GM19240 (cell line): ENCODE measurements around the gene CNGB1.

ENCODE experiments used
- DNase-seq: peaks from one replicate; pipeline ENCODE4 v3.0.0; 2011; ENCODE audit warnings: low spot score; ENCODE audit not compliant: insufficient read length

Gene CNGB1

DNA sequence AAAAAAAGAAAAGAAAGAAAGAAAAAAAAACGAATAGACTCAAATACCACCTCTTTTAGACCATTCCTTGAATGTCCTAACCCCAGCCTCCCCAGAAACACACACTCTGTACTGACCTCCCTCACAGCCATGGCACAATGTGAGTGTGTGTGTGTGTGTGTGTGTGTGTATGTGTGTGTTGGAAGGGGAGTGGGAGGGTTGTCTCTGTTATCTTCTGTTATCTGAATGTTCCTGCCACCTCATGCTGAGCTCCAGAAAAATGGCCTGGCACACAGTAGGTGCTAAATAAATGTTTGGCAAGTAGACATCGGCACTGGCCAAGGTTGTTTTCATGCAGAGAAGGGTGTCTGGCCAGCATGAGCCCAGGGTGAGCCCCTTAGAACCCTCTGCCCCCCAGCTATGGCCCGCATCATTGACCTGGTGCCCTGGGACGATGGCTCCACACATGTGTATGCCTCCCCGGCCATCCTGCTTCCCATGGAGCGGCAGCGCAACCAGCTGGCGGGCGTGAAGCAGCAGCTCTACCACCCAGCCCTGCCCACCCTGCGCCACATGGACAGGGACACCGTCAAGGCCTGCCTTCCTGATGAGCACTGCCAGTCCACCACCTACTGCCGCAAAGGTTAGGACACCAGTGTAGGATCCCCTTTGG, 6.6 kb upstream of the CNGB1 start:
- DNase-seq, result no peak

GRCh38 chr16:57976331-57976796, 5.4 kb upstream of the CNGB1 start:
- no peak for DNase-seq

GRCh38 chr16:57972306-57972705, 1.4 kb upstream of the CNGB1 start:
- no peak for DNase-seq

DNA sequence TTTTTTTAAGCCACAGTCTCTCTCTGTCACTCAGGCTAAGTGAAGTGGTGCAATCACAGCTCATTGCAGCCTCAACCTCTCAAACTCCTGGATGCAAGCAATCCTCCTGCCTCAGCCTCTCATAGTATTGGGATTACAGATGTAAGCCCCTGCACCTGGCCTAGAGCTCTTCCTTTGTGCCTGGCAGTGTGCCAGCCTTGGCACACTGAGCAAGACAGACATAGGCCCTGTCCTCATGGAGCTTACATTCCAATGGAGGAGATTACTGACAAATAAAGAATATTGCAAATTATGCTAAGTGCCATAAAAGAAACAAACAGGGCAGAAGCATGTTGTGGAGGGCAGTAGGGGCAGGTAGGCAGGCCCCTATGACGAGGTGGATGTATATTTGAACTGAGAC, 920 bp upstream of the CNGB1 start:
- DNase-seq, result no peak

GRCh38 chr16:57970319-57970718, 609 bp downstream of the CNGB1 start:
- DNase-seq, result no peak

- no peak for DNase-seq
Observed at GRCh38 chr16:57969451-57970123, 1.3 kb downstream of the CNGB1 start.

DNA sequence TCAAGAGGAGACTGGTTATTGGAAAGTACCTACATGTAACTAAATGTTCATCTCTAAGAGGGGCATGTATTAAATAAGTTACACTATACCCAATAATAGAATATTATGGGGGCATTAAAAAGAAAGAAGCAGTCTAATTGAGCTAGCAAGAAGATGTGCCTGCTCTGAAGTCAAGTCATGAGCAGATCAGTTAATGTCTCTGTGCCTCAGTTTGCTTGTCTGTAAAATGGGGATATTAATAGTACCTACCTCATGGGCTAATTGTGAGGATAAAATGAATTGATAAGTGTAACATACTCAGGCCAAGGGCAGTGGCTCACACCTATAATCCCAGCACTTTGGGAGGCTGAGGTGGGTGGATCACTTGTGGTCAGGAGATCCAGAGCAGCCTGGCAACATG, 3.0 kb downstream of the CNGB1 start:
- no peak for DNase-seq

DNA sequence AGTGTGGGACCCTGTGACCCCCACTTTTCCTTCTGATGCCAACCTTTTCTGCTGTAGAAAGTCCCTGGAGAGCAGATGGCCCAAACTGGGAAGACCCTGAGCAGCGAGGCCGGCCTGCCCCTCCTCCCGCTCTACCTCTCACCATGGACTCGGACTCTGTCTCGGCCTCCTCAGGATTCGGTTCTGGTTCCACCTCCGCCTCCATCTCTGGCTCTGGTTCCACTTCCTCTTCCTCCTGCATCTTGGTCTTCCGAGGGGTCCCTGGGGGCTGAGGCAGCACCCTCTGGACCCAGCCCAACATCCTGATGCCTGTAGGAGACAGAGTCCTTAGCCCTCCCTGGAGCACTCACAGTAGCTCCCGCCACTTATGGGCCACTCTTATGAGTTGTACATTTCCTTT, 3.9 kb downstream of the CNGB1 start:
- DNase-seq, result no peak

GRCh38 chr16:57966204-57966771, 4.6 kb downstream of the CNGB1 start:
- no peak for DNase-seq

GRCh38 chr16:57964157-57964700, 6.7 kb downstream of the CNGB1 start:
- no peak for DNase-seq

GRCh38 chr16:57962756-57963155, 8.2 kb downstream of the CNGB1 start:
- no peak for DNase-seq

DNA sequence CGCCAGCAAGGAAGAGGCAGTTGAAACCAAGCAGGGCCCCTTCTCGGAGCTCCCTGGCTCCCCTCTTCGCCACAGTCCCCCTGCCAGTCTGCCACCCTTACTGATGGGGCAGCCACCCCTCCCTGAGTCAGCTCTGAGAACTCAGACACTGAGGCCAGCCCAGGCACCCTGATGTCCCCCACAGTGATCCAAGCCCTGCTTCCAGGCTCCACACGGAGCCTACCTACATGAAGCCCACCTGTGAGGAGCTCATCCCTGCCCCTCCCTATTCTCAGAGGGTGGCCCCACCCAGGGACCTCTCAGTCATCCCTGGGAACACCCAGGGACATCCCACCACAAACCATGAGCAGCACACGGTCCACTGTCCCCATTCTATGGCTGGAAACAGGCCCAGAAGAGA, 8.9 kb downstream of the CNGB1 start:
- DNase-seq, result no peak

DNA sequence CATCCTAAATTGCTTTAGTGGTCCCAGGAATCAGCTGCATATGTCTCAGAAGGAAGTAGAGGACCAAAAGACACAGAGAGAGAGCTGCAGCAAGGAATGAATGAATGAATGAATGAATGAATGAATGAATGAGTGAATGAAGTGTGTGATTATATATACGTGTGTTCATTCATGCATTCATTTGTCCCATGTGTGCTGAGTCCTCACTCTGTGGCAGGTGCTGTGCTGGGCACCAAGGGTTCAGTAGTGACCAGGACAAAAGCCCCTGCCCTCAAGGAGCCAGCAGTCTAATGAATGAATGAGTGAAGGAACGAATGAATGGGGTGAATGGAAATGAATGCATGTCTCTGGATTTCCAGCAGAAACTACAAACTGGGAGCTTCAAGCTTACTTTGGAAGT, 9.4 kb downstream of the CNGB1 start:
- no peak for DNase-seq

GRCh38 chr16:57960826-57961472, 10.0 kb downstream of the CNGB1 start:
- DNase-seq, result no peak

- no peak for DNase-seq
Observed at GRCh38 chr16:57960310-57960709, 10.6 kb downstream of the CNGB1 start.

- DNase-seq, result no peak
Observed at GRCh38 chr16:57959804-57960203, 11.1 kb downstream of the CNGB1 start.

DNA sequence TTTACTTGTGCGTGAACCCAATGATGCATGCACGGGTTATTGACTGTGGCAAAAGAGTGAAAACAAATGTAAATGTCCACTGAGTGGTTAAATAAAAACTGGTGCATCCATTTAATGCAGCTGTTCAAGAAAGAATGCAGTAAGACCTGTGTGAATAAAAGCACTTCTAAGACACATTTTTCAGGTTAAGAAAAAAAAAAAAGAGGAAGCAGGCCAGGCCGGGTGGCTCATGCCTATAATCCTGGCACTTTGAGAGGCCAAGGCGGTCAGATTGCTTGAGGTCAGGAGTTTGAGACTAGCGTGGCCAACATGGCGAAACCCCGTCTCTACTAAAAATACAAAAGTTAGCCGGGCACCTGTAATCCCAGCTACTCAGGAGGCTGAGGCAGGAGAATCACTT, 11.8 kb downstream of the CNGB1 start:
- DNase-seq, result no peak

DNA sequence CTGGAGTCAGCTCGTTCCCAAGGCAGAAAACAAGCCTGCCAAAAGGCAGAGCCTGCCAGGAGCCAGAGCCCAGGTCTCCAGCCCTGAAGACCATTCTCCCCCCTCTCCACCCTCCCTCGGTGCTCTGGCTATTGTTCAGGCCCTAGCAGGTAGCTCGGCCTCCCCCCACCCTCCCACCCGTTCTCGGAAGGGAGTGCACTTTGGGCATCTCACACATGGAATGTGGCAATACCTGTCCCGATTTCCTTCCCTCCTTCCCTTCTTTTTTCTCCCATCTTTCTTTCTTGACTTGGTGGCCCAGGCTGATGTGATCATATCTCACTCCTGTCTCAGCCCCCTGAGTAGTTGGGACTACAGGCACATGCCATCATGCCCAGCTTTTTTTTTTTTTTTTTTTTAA, 12.4 kb downstream of the CNGB1 start:
- no peak for DNase-seq

DNA sequence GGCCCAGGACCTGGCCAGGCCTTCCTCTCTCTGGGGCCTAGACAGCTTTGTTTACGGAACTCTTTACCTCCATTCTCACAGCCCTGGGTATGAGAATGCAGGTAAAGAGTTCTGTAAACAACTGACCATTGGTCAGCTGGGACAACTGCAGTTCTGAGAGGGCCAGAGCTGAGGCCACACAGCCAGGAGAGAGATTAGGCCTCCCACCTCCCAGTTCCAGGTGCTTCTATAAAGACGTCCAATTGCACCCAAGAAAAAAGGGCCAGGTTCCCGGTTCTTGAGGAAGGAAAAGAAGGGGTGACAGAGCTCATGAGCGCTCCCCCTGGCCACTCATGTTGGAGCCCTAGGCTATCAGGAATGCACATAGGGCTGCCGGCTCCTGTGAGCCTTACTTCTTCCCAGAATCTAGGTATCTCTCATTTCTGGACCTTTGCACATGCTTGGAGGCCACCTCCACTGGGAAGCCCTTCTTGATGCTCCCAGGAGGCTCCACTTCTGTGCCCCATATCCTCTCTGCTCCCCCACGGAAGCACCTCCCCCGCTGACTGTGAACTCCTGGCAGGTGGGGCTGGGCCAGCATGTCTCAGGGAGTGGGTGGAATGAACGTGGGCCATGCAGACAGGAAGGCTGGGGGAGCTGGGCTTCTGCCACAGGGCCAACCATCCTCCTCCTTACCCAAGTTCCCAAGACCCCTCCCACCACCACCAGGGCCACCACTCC, 13.1 kb downstream of the CNGB1 start:
- no peak for DNase-seq

- no peak for DNase-seq
Observed at GRCh38 chr16:57956924-57957672, 13.8 kb downstream of the CNGB1 start.
